HL-60 (cell line): ENCODE data around the gene EARS2.

Source experiments
- DNase-seq, 2 experiments: peaks; one replicate each; pipeline ENCODE4 v3.0.0-alpha.2; 2010 to 2020; ENCODE audit warnings: low read depth in 1 of 2, low spot score in 1 of 2
- H3K27ac ChIP-seq: fragments of 250-450 bp; sonication (Bioruptor Pico); replicated peaks from 2 replicates; pipeline ENCODE4 v1.5.1; 2020; ENCODE audit warnings: mild to moderate bottlenecking, moderate library complexity
- H3K27me3 ChIP-seq: fragments of 250-450 bp; sonication (Bioruptor Pico); 2 replicates; pipeline ENCODE4 v1.5.1; 2021; ENCODE audit warnings: mild to moderate bottlenecking, moderate library complexity; ENCODE audit not compliant: insufficient read depth, poor library complexity, severe bottlenecking
- H3K4me3 ChIP-seq: replicated peaks from 2 replicates; pipeline ENCODE4 v1.5.1; 2011; ENCODE audit warnings: mild to moderate bottlenecking, control low read depth, low read length; ENCODE audit not compliant: insufficient read depth
- CTCF ChIP-seq: IDR thresholded peaks from one replicate; pipeline ENCODE4 v1.5.1; 2011; ENCODE audit warnings: low read length, control low read depth, inconsistent platforms; ENCODE audit not compliant: insufficient read depth
- GABPA ChIP-seq: IDR thresholded peaks from 2 replicates; pipeline ENCODE4 v1.6.1; 2012; ENCODE audit warnings: low read depth
- POLR2AphosphoS5 ChIP-seq: IDR thresholded peaks from 2 replicates; pipeline ENCODE4 v1.6.1; 2012; ENCODE audit warnings: low read depth
- REST ChIP-seq: IDR thresholded peaks from 2 replicates; pipeline ENCODE4 v1.6.1; 2012; ENCODE audit warnings: low read depth; ENCODE audit not compliant: insufficient replicate concordance
- SPI1 ChIP-seq: IDR thresholded peaks from 2 replicates; pipeline ENCODE4 v1.6.1; 2012; ENCODE audit warnings: low read depth, mild to moderate bottlenecking, borderline replicate concordance

The EARS2 gene

GRCh38 chr16:23562505-23562904, 5.4 kb upstream of the EARS2 start:
- Histone ChIP-seq H3K27me3 (no peaks in the 10 kb centered on the region), H3K27ac (no peak overlapping the region)

GRCh38 chr16:23561586-23561985, 4.4 kb upstream of the EARS2 start:
- no peak overlapping the region for H3K27ac ChIP-seq
- H3K27me3 ChIP-seq = no peaks in the 10 kb centered on the region
- no peak for TF ChIP-seq GABPA
- TF ChIP-seq REST = no peak
- no peak for TF ChIP-seq POLR2AphosphoS5
- TF ChIP-seq SPI1 = no peak
- TF ChIP-seq CTCF = no peak
- H3K4me3 ChIP-seq = no peak overlapping the region
- DNase-seq = no peak

More at GRCh38 chr16:23562505-23562904, 5.4 kb upstream of the EARS2 start:
- no peak for TF ChIP-seq REST
- no peak for TF ChIP-seq SPI1
- no peak for TF ChIP-seq POLR2AphosphoS5
- no peak for TF ChIP-seq GABPA
- TF ChIP-seq CTCF = no peak
- DNase-seq = no peak
- no peak overlapping the region for H3K4me3 ChIP-seq

GRCh38 chr16:23557779-23558702, 891 bp upstream of the EARS2 start:
- Histone ChIP-seq H3K4me3 (peak overlapping the region; percentile 91), H3K27me3 (no peaks in the 10 kb centered on the region), H3K27ac (peak overlapping the region; percentile 87)
- no peak for TF ChIP-seq GABPA
- TF ChIP-seq CTCF = no peak
- TF ChIP-seq REST = no peak
- TF ChIP-seq POLR2AphosphoS5 = no peak
- TF ChIP-seq SPI1 = no peak
- DNase-seq = peak in 1 of 2 experiments; percentile 7
